ENCODE data around the gene PRKN.

PRKN gene

GRCh38 chr6:162217058-162217457, 510.5 kb downstream of the PRKN start (continued):
- TF ChIP-seq, protein P1, sequence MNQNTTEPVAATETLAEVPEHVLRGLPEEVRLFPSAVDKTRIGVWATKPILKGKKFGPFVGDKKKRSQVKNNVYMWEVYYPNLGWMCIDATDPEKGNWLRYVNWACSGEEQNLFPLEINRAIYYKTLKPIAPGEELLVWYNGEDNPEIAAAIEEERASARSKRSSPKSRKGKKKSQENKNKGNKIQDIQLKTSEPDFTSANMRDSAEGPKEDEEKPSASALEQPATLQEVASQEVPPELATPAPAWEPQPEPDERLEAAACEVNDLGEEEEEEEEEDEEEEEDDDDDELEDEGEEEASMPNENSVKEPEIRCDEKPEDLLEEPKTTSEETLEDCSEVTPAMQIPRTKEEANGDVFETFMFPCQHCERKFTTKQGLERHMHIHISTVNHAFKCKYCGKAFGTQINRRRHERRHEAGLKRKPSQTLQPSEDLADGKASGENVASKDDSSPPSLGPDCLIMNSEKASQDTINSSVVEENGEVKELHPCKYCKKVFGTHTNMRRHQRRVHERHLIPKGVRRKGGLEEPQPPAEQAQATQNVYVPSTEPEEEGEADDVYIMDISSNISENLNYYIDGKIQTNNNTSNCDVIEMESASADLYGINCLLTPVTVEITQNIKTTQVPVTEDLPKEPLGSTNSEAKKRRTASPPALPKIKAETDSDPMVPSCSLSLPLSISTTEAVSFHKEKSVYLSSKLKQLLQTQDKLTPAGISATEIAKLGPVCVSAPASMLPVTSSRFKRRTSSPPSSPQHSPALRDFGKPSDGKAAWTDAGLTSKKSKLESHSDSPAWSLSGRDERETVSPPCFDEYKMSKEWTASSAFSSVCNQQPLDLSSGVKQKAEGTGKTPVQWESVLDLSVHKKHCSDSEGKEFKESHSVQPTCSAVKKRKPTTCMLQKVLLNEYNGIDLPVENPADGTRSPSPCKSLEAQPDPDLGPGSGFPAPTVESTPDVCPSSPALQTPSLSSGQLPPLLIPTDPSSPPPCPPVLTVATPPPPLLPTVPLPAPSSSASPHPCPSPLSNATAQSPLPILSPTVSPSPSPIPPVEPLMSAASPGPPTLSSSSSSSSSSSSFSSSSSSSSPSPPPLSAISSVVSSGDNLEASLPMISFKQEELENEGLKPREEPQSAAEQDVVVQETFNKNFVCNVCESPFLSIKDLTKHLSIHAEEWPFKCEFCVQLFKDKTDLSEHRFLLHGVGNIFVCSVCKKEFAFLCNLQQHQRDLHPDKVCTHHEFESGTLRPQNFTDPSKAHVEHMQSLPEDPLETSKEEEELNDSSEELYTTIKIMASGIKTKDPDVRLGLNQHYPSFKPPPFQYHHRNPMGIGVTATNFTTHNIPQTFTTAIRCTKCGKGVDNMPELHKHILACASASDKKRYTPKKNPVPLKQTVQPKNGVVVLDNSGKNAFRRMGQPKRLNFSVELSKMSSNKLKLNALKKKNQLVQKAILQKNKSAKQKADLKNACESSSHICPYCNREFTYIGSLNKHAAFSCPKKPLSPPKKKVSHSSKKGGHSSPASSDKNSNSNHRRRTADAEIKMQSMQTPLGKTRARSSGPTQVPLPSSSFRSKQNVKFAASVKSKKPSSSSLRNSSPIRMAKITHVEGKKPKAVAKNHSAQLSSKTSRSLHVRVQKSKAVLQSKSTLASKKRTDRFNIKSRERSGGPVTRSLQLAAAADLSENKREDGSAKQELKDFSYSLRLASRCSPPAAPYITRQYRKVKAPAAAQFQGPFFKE (tag by site-specific recombination; IDR thresholded peaks at IDR 0.05; ENCODE audit: borderline replicate concordance): no peak
- TF ChIP-seq ZNF571 (tag by site-specific recombination; IDR thresholded peaks at IDR 0.05) (no peak), ZNF473 (tag by site-specific recombination; IDR thresholded peaks at IDR 0.05) (no peak), ZNF146 (tag by site-specific recombination; IDR thresholded peaks at IDR 0.05) (no peak)
- TF ChIP-seq, protein P2, sequence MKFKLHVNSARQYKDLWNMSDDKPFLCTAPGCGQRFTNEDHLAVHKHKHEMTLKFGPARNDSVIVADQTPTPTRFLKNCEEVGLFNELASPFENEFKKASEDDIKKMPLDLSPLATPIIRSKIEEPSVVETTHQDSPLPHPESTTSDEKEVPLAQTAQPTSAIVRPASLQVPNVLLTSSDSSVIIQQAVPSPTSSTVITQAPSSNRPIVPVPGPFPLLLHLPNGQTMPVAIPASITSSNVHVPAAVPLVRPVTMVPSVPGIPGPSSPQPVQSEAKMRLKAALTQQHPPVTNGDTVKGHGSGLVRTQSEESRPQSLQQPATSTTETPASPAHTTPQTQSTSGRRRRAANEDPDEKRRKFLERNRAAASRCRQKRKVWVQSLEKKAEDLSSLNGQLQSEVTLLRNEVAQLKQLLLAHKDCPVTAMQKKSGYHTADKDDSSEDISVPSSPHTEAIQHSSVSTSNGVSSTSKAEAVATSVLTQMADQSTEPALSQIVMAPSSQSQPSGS (tag by site-specific recombination; IDR thresholded peaks at IDR 0.05; ENCODE audit: low read depth): no peak
- TF ChIP-seq, protein P3, sequence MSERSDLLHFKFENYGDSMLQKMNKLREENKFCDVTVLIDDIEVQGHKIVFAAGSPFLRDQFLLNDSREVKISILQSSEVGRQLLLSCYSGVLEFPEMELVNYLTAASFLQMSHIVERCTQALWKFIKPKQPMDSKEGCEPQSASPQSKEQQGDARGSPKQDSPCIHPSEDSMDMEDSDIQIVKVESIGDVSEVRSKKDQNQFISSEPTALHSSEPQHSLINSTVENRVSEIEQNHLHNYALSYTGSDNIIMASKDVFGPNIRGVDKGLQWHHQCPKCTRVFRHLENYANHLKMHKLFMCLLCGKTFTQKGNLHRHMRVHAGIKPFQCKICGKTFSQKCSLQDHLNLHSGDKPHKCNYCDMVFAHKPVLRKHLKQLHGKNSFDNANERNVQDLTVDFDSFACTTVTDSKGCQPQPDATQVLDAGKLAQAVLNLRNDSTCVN (tag by site-specific recombination; optimal IDR thresholded peaks at IDR 0.05): no peak
- TF ChIP-seq, protein P4, sequence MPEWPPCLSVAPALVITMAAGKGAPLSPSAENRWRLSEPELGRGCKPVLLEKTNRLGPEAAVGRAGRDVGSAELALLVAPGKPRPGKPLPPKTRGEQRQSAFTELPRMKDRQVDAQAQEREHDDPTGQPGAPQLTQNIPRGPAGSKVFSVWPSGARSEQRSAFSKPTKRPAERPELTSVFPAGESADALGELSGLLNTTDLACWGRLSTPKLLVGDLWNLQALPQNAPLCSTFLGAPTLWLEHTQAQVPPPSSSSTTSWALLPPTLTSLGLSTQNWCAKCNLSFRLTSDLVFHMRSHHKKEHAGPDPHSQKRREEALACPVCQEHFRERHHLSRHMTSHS (tag by site-specific recombination; IDR thresholded peaks at IDR 0.05): no peak
- TF ChIP-seq, protein P5, sequence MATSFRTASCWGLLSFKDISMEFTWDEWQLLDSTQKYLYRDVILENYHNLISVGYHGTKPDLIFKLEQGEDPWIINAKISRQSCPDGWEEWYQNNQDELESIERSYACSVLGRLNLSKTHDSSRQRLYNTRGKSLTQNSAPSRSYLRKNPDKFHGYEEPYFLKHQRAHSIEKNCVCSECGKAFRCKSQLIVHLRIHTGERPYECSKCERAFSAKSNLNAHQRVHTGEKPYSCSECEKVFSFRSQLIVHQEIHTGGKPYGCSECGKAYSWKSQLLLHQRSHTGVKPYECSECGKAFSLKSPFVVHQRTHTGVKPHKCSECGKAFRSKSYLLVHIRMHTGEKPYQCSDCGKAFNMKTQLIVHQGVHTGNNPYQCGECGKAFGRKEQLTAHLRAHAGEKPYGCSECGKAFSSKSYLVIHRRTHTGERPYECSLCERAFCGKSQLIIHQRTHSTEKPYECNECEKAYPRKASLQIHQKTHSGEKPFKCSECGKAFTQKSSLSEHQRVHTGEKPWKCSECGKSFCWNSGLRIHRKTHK (tag by site-specific recombination; IDR thresholded peaks at IDR 0.05): no peak
- TF ChIP-seq, protein P6, sequence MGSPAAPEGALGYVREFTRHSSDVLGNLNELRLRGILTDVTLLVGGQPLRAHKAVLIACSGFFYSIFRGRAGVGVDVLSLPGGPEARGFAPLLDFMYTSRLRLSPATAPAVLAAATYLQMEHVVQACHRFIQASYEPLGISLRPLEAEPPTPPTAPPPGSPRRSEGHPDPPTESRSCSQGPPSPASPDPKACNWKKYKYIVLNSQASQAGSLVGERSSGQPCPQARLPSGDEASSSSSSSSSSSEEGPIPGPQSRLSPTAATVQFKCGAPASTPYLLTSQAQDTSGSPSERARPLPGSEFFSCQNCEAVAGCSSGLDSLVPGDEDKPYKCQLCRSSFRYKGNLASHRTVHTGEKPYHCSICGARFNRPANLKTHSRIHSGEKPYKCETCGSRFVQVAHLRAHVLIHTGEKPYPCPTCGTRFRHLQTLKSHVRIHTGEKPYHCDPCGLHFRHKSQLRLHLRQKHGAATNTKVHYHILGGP (tag by site-specific recombination; IDR thresholded peaks at IDR 0.05): no peak

DNA sequence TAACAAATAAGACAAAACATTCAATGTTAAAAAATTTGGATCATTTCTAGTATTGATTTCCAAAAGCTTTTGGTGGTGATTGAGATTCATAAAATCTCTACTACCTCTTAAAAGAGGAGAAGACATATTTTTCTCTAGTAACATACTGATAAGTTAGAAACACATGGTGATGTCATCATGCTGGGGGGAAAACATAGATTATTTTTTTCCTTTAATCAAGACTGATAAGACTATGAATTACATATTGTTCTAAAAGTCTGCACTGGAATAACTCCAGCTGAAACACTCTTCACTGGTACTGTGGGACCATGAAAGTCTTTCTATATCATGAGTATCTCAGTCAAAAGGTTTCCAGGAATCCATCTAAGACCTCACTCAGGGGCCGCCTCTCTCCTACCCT, 515.8 kb downstream of the PRKN start:
- Histone ChIP-seq H3K9me3 (ENCODE audit: control insufficient read depth, insufficient read depth, low read depth, low read length) (no peaks in the 10 kb centered on the region), H3K4me1 (ENCODE audit: control insufficient read depth, insufficient read depth, low read length) (no peaks in the 10 kb centered on the region), H3K4me3 (ENCODE audit: low read depth, low read length) (no peak overlapping the region), H3K36me3 (ENCODE audit: control insufficient read depth in 2 of 2, insufficient read depth in 1 of 2, low read length in 2 of 2) (no peaks in the 10 kb centered on the region), H3K27ac (ENCODE audit: extremely low read depth, low read depth, low read length) (no peak overlapping the region)
- POLR2A ChIA-PET: no interaction called here
- CTCF ChIA-PET: interaction anchor here (0.6 kb wide), 1 partner anchor 941 kb away, joined by 3 read pairs; no protein-coding TSS in a partner anchor
- TF ChIP-seq, protein P2 (tag by site-specific recombination; IDR thresholded peaks at IDR 0.05; ENCODE audit: low read depth): peak; percentile 49; the same call in 1 of the 2 replicates
- no peak for TF ChIP-seq ZNF23 (tag by site-specific recombination; IDR thresholded peaks at IDR 0.05; ENCODE audit: borderline replicate concordance)
